HCT116 (cell line): ENCODE data around the gene MSH3. TPM values are rescaled to one million over a fixed set of nuclear protein-coding genes. Genes with fewer than 3 reads are reported as not detected.

Experiments used
- ATAC-seq: fragments of 200-7000 bp; cut with Tn5 transposase; 2 replicates; pipeline ENCODE4 v1.9.1; 2020; ENCODE audit warnings: mild to moderate bottlenecking, moderate library complexity
- BruUV-seq: library from RNA; stranded (reverse); fragments of 400-500 nt; replicated peaks from 2 replicates; lab custom pipeline; 2021; lab: Mats Ljungman, UMichigan
- CTCF ChIA-PET: fragments of 300-600 bp; sonication (Branson Sonifier 250); formaldehyde crosslinking; loops from one replicate; lab custom pipeline; 2021; ENCODE audit warnings: antibody characterized with exemption; lab: Charles Lee
- POLR2A ChIA-PET: fragments of 300-600, 350-600 bp; sonication (Branson Sonifier 250); formaldehyde crosslinking; loops from one replicate; lab custom pipeline; 2021; ENCODE audit warnings: antibody characterized with exemption; lab: Charles Lee
- RAD21 ChIA-PET, 2 experiments: fragments of 300-600 bp; sonication (Branson Sonifier 250); formaldehyde crosslinking; loops; one replicate each; lab custom pipeline; 2023; ENCODE audit warnings: low total read pairs in 2 of 2; ENCODE audit not compliant: uncharacterized antibody in 2 of 2, unreplicated experiment in 2 of 2, low non-redundant PET in 1 of 2; lab: Charles Lee
- DNase-seq: peaks from one replicate; pipeline ENCODE4 v3.0.0-alpha.2; 2010; ENCODE audit warnings: low read depth, low spot score
- H2AFZ ChIP-seq: fragments of 200-600 bp; shearing (Covaris generic), sonication (generic); 2 replicates; pipeline ENCODE4 v1.6.1; 2017; ENCODE audit warnings: low read depth, mixed run types, mixed read lengths, antibody characterized with exemption, low read length; ENCODE audit not compliant: poor library complexity, severe bottlenecking
- H3K27ac ChIP-seq: 2 replicates; pipeline ENCODE4 v1.5.1; 2012; ENCODE audit warnings: low read depth, low read length
- H3K27me3 ChIP-seq: fragments of 200-600 bp; sonication (generic); 2 replicates; pipeline ENCODE4 v1.6.1; 2016; ENCODE audit warnings: mixed run types, low read length, mixed read lengths; ENCODE audit not compliant: insufficient read depth
- H3K36me3 ChIP-seq, 2 experiments: fragments of 200-500 bp in 1 of 2; fragments of 200-600 bp in 1 of 2; sonication (Bioruptor generic) in 1 of 2; sonication (generic) in 1 of 2; 2 replicates each; pipeline versions ENCODE4 v1.5.1 to v1.6.1; 2014 to 2016; ENCODE audit warnings: low read length in 2 of 2, inconsistent platforms in 1 of 2, mixed read lengths in 1 of 2, mixed run types in 1 of 2; ENCODE audit not compliant: insufficient read depth in 2 of 2, control insufficient read depth in 1 of 2
- H3K4me1 ChIP-seq, 2 experiments: fragments of 200-600 bp in 1 of 2; sonication (generic) in 1 of 2; 2 replicates each; pipeline versions ENCODE4 v1.5.1 to v1.6.1; 2012 to 2017; ENCODE audit warnings: low read length in 2 of 2, inconsistent platforms in 1 of 2, mild to moderate bottlenecking in 1 of 2, mixed read lengths in 1 of 2, mixed run types in 1 of 2, moderate library complexity in 1 of 2; ENCODE audit not compliant: insufficient read depth in 2 of 2, control insufficient read depth in 1 of 2
- H3K4me2 ChIP-seq: fragments of 200-600 bp; sonication (generic); 2 replicates; pipeline ENCODE4 v1.6.1; 2017; ENCODE audit warnings: mixed run types, low read length, mixed read lengths
- H3K4me3 ChIP-seq, 2 experiments: fragments of 200-600 bp in 1 of 2; sonication (generic) in 1 of 2; replicated peaks in 1 of 2; 2 replicates each; pipeline ENCODE4 v1.5.1; 2011 to 2016; ENCODE audit warnings: low read length in 2 of 2, control low read depth in 1 of 2, low read depth in 1 of 2, mild to moderate bottlenecking in 1 of 2, mixed read lengths in 1 of 2, mixed run types in 1 of 2
- H3K79me2 ChIP-seq: fragments of 200-600 bp; sonication (generic); 2 replicates; pipeline ENCODE4 v1.6.1; 2017; ENCODE audit warnings: mild to moderate bottlenecking, mixed run types, low read length, moderate library complexity, mixed read lengths; ENCODE audit not compliant: insufficient read depth
- H3K9ac ChIP-seq: fragments of 200-600 bp; sonication (generic); 2 replicates; pipeline ENCODE4 v1.6.1; 2016; ENCODE audit warnings: low read length, mixed read lengths
- H3K9me2 ChIP-seq: fragments of 200-600 bp; sonication (generic), shearing (Covaris generic); 2 replicates; pipeline ENCODE4 v1.6.1; 2017; ENCODE audit warnings: mixed run types, mild to moderate bottlenecking, moderate library complexity; ENCODE audit not compliant: insufficient read depth
- H3K9me3 ChIP-seq, 2 experiments: fragments of 200-500 bp in 1 of 2; fragments of 200-600 bp in 1 of 2; sonication (Bioruptor generic) in 1 of 2; sonication (generic) in 1 of 2; 2 replicates each; pipeline ENCODE4 v1.6.1; 2014 to 2017; ENCODE audit warnings: low read length in 2 of 2, mixed read lengths in 2 of 2, inconsistent platforms in 1 of 2, low read depth in 1 of 2, mild to moderate bottlenecking in 1 of 2, mixed run types in 1 of 2, moderate library complexity in 1 of 2; ENCODE audit not compliant: control insufficient read depth in 1 of 2, insufficient read depth in 1 of 2
- H4K20me1 ChIP-seq: fragments of 200-600 bp; sonication (generic), shearing (Covaris generic); 2 replicates; pipeline ENCODE4 v1.6.1; 2017; ENCODE audit warnings: mixed run types, mild to moderate bottlenecking, moderate library complexity; ENCODE audit not compliant: insufficient read depth
- EGR1 ChIP-seq: IDR thresholded peaks from 2 replicates; pipeline ENCODE4 v1.6.1; 2012; ENCODE audit warnings: low read depth
- EZH2 ChIP-seq: fragments of 200-600 bp; sonication (generic); IDR thresholded peaks from 2 replicates; pipeline ENCODE4 v1.6.1; 2017; ENCODE audit warnings: antibody characterized with exemption, mixed run types
- POLR2A ChIP-seq: IDR thresholded peaks from 2 replicates; pipeline ENCODE4 v1.7.0; 2011; ENCODE audit warnings: borderline replicate concordance; ENCODE audit not compliant: insufficient read depth, insufficient read length; ENCODE audit errors: extremely low read depth
- RAD21 ChIP-seq: IDR thresholded peaks from 2 replicates; pipeline ENCODE4 v1.6.1; 2012; ENCODE audit warnings: low read depth, mild to moderate bottlenecking
- SIN3A ChIP-seq: IDR thresholded peaks from 2 replicates; pipeline ENCODE4 v1.6.1; 2012; ENCODE audit warnings: low read depth
- SP1 ChIP-seq: IDR thresholded peaks from 2 replicates; pipeline ENCODE4 v1.6.1; 2012; ENCODE audit warnings: low read depth
- TCF7L2 ChIP-seq: IDR thresholded peaks from 2 replicates; pipeline ENCODE4 v1.7.0; 2011; ENCODE audit warnings: borderline replicate concordance, inconsistent platforms; ENCODE audit not compliant: insufficient read depth, insufficient read length; ENCODE audit errors: extremely low read depth
- YY1 ChIP-seq: IDR thresholded peaks from 2 replicates; pipeline ENCODE4 v1.6.1; 2011; ENCODE audit warnings: low read length, low read depth, moderate library complexity, mild to moderate bottlenecking; ENCODE audit not compliant: insufficient replicate concordance; ENCODE audit errors: extremely low read depth
- intact Hi-C: fragments of 100-400 bp; cut with micrococcal nuclease; formaldehyde crosslinking; loops from 2 replicates; pipeline ENCODE4 v1.10.0; 2022
- total RNA-seq: library from RNA; stranded (reverse); gene quantifications from one replicate; pipeline ENCODE4 v1.2.1, GENCODE V29; 2021; ENCODE audit not compliant: unreplicated experiment
- TF ChIP-seq, protein P1 (sequence below): IDR thresholded peaks from 2 replicates; pipeline ENCODE4 v1.6.1; 2012
- TF ChIP-seq, protein P2 (sequence below): IDR thresholded peaks from 2 replicates; pipeline ENCODE4 v1.6.1; 2012; ENCODE audit warnings: low read depth
- TF ChIP-seq, protein P3 (sequence below): IDR thresholded peaks from 2 replicates; pipeline ENCODE4 v1.6.1; 2011; ENCODE audit warnings: mild to moderate bottlenecking, low read length, moderate library complexity; ENCODE audit not compliant: insufficient replicate concordance; ENCODE audit errors: extremely low read depth

MSH3 gene
- total RNA-seq, 1 experiment from 2014 or later: 4.9 TPM

DNA sequence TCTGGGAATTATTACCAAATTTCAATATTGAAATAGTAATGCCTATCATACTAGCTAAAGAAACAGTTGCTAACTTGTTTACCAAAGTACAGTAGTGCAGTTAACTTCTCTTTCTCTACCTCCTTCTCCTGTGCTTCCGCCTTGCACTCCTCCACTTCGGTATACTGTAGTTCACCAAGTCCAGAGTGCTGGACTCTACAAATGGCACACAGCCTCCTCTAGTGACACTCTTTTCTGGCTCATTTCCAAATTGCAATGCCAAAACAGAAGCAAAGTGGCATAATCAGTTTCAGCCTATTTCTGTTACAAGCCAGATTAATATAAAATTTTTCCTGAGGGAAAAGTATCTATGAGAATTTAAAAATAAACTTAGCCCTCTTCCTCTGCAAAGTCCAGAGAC is 219.7 kb downstream of the MSH3 start (continued):
- TF ChIP-seq, protein P1, sequence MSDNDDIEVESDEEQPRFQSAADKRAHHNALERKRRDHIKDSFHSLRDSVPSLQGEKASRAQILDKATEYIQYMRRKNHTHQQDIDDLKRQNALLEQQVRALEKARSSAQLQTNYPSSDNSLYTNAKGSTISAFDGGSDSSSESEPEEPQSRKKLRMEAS: no peak
- no peak for TF ChIP-seq SP1
- TF ChIP-seq, protein P2, sequence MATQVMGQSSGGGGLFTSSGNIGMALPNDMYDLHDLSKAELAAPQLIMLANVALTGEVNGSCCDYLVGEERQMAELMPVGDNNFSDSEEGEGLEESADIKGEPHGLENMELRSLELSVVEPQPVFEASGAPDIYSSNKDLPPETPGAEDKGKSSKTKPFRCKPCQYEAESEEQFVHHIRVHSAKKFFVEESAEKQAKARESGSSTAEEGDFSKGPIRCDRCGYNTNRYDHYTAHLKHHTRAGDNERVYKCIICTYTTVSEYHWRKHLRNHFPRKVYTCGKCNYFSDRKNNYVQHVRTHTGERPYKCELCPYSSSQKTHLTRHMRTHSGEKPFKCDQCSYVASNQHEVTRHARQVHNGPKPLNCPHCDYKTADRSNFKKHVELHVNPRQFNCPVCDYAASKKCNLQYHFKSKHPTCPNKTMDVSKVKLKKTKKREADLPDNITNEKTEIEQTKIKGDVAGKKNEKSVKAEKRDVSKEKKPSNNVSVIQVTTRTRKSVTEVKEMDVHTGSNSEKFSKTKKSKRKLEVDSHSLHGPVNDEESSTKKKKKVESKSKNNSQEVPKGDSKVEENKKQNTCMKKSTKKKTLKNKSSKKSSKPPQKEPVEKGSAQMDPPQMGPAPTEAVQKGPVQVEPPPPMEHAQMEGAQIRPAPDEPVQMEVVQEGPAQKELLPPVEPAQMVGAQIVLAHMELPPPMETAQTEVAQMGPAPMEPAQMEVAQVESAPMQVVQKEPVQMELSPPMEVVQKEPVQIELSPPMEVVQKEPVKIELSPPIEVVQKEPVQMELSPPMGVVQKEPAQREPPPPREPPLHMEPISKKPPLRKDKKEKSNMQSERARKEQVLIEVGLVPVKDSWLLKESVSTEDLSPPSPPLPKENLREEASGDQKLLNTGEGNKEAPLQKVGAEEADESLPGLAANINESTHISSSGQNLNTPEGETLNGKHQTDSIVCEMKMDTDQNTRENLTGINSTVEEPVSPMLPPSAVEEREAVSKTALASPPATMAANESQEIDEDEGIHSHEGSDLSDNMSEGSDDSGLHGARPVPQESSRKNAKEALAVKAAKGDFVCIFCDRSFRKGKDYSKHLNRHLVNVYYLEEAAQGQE: no peak
- no peak for TF ChIP-seq EGR1
- TF ChIP-seq YY1: no peak
- no peak for TF ChIP-seq EZH2
- no peak for TF ChIP-seq SIN3A
- no peak for TF ChIP-seq TCF7L2

DNA sequence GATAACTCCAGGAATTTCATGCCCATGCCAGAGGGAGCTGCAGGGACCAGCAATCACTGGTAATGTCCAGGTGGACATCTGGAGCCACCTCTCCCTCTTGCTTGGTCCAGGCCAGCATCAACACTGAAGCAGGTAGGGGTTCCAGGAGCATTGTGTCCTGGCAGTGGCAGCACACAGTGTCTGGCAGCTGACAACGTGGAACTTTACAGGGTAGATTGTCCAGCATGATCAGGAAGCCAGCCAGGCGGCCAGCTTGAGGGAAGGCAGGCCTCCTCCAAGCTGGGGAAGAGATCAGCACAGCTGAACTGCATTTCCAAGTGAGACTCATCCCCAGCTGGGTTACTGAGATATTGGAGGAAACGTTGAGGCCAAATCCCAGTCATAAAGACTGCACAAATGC is 223.1 kb downstream of the MSH3 start:
- no peaks in the 10 kb centered on the region for H3K79me2 ChIP-seq
- POLR2A ChIA-PET: no interaction called here
- TF ChIP-seq, protein P2: no peak
- TF ChIP-seq POLR2A (no peak), RAD21 (no peak)
- TF ChIP-seq, protein P3, sequence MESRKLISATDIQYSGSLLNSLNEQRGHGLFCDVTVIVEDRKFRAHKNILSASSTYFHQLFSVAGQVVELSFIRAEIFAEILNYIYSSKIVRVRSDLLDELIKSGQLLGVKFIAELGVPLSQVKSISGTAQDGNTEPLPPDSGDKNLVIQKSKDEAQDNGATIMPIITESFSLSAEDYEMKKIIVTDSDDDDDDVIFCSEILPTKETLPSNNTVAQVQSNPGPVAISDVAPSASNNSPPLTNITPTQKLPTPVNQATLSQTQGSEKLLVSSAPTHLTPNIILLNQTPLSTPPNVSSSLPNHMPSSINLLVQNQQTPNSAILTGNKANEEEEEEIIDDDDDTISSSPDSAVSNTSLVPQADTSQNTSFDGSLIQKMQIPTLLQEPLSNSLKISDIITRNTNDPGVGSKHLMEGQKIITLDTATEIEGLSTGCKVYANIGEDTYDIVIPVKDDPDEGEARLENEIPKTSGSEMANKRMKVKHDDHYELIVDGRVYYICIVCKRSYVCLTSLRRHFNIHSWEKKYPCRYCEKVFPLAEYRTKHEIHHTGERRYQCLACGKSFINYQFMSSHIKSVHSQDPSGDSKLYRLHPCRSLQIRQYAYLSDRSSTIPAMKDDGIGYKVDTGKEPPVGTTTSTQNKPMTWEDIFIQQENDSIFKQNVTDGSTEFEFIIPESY: no peak
- no peak overlapping the region for H3K9ac ChIP-seq
- no TSS peak for BruUV-seq
- no peak overlapping the region for H3K4me2 ChIP-seq
- ATAC-seq: no peak
- no peaks in the 10 kb centered on the region for H4K20me1 ChIP-seq
- no peak for DNase-seq
- no peaks in the 10 kb centered on the region for H3K36me3 ChIP-seq
- H3K4me1 ChIP-seq: no peaks in the 10 kb centered on the region
- no peaks in the 10 kb centered on the region for H3K9me2 ChIP-seq
- H3K4me3 ChIP-seq: no peak overlapping the region
- RAD21 ChIA-PET: no interaction called here
- no peak overlapping the region for H3K27ac ChIP-seq
- no peaks in the 10 kb centered on the region for H3K27me3 ChIP-seq
- CTCF ChIA-PET: no interaction called here
- H3K9me3 ChIP-seq: no peaks in the 10 kb centered on the region
- no peak overlapping the region for H2AFZ ChIP-seq
- intact Hi-C loops: no loop called here
